Measurements from ENCODE around the gene ABLIM3.

The ABLIM3 gene

GRCh38 chr5:149282027-149282965, 141.0 kb downstream of the ABLIM3 start:
- no peak for DNase-seq (ENCODE audit: low read depth in 2 of 2)

DNA sequence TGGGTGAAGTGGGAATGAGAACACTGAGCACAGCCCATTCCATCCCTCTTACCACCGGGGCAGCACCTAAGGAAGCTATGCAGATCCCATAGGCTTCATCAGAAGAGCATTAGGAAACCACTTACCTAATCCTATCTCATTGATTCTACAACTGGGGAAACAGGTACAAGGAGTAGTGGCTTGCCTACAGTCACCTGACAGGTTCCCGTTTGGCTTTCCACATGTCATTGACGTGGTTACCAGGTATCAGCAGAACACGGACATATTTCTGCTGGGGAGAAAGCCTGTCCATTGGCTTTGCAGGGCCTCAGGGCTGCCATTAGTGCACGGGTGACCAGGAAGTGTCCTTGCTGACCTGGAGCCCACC, 141.7 kb downstream of the ABLIM3 start:
- DNase-seq (ENCODE audit: low read depth in 2 of 2): no peak

DNA sequence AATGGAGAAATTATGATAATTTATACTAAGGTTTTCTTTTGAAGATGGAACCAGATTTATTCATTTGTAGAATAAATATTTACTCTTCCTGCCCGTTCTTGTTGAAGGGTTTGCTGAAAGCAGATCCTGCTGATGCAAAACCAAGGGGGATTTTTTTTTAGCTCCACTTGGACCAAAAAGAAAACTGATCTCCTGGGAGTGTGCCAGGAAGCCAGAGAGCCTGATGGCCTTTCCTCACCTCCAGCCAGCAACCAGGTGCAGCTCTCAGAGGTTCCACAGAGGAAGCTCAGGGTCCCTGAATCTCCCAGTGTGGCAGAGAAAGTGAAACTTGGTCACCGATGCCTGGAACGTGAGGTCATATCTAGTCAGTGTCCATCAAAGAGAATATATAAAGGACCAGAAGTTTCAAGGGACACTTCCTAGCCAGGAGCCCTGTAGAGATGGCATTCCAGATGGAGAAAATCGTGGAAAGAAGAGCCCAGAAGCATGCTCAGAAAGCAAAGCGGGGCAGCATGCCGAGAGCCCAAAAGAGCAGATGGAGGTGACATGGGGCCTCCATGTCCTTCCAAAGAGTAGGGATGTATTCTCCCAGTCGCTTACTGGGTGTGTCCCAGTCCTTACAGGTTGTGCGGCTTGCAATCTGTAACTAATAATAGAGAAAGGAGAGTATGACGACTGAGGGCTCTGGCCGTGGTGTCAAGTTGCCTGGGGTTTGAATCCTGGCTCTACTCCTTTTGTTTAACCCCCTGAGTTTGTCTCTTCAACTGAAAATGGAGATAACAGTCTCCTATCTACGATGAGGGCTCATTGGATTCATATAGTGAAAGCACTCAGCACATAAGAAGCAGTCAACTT, 142.6 kb downstream of the ABLIM3 start:
- no peak for DNase-seq (ENCODE audit: low read depth in 2 of 2)

DNA sequence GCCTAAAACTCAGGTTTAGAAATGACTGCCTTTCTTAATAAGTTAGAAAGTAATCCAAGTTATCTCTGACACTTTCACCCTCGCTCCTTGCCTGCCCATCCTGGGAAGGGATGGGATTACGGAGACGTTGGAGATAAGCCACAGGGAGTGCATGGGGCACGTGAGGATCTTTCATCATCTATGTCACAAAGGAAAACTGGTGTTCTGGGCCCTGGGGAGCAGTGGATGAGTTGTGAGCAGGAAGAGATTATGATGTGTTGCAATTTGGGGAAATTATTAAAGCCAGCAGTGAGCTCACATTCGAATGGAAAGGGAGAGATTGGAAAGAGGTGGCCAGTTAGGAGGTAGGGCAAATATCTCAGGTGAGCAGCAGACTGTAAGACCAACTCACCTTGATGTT, 143.2 kb downstream of the ABLIM3 start:
- no peak for DNase-seq (ENCODE audit: low read depth in 2 of 2)

- no peak for DNase-seq (ENCODE audit: low read depth in 2 of 2)
These were observed 143.9 kb downstream of the ABLIM3 start for GRCh38 chr5:149285153-149285552.

- no peak for DNase-seq (ENCODE audit: low read depth in 2 of 2)
These were observed 147.1 kb downstream of the ABLIM3 start for GRCh38 chr5:149288436-149288835.

GRCh38 chr5:149289301-149289700, 148.0 kb downstream of the ABLIM3 start:
- DNase-seq (ENCODE audit: low read depth in 2 of 2): no peak

- DNase-seq (ENCODE audit: low read depth in 2 of 2): no peak
These were observed 153.9 kb downstream of the ABLIM3 start for GRCh38 chr5:149294872-149295829.

DNA sequence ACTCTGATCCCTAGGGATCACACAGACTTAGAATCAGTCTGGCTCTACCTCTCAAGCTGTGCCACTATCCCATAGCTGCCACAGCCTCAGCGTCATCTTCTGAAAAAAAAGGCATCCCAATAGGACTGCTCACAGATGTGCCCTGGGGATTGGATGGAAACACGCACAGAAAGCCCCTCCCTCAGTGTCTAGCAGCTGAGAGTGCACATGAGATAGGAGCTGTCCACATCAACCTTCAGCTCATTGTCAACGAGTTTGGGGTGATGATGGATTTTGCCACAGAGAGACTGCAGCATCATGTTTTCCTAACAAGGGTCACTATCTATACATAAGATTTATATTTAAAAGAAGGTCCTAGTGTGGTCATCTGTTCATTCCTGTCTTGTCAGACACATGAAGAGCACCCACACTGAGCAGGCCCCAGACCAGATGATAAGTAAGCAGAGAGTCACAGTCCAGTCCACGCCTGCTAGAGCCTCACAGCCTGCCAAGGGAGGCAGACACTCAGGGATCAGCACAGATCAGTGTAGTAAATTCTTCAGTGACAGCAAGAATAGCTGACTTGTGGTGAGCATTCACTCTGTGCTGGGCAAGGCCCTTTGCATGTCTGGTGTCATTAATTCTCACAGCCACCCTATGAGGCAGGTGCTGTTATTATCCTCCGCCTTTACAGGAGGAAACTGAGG, 156.2 kb downstream of the ABLIM3 start:
- DNase-seq (ENCODE audit: low read depth in 2 of 2): no peak

DNA sequence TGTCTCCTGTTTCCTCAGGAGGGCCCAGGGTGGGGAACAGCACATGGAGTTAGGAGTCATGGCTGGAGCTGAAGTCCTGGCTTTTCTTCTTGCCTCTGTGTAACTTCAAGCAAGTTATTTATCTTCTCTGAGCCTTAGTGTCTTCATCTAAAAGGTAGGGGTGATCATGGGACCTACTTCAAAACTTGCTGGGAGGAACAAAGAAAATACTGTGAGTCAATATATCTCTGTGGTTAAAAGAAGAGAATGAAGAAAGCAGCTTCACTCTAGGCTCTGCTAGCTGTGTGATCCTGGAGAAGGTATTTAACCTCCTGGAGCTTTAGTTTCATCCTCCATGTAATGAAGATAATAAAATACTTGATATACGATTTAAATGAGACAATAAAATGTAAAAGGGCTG, 156.9 kb downstream of the ABLIM3 start:
- no peak for DNase-seq (ENCODE audit: low read depth in 2 of 2)

DNA sequence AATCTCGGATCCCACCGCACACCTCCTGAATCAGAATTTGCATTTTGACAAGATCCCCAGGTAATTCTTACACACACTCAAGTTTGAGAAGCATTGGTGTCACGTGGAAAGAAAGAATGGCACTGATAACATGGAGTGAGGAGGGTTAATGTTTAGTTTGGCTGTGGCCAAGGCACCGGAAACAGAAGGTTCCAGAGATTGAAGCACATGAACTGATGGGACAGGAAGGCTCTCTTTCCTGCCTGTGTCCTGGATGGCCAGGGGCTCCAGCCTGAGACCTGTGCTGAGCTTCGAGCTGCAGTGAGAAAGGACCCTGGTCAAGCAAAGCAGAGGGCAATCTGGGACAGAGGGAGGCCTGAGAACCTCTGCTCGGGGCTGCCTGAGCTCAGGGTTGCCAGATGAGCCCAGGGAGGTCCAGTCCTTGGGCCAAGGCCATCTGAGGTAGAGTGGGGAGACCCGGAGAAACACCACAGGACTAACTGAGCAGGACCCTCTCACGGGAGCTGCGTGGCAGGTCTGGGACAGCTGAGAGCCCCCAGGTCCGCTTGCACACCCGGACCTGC, 157.6 kb downstream of the ABLIM3 start:
- DNase-seq (ENCODE audit: low read depth in 2 of 2): no peak

DNA sequence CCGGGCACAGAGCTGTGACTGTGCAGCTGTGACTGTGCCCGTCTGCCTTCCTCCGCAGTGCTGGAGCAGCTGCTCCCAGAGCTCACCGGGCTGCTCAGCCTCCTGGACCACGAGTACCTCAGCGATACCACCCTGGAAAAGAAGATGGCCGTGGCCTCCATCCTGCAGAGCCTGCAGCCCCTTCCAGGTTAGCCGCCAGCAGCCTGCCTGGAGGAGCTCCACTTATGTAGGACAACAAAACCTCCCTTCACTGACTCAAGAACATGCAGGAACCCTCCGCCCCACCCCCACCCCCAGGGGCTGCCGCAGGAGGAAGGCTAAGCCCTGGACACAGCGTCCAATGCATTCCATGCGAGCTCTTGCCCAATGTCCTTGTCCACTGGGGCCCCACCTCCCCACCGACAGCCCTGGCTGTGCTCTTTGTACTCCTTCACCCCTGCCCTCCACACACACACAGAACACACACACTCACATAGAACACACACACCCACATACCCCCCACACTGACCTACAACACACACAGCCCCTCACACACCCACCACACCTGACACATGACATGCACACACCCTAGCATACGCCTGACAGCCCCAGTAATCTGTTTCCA, 158.3 kb downstream of the ABLIM3 start:
- DNase-seq (ENCODE audit: low read depth in 2 of 2): no peak

GRCh38 chr5:149300441-149300840, 159.1 kb downstream of the ABLIM3 start:
- no peak for DNase-seq (ENCODE audit: low read depth in 2 of 2)

GRCh38 chr5:149301049-149301743, 159.9 kb downstream of the ABLIM3 start:
- no peak for DNase-seq (ENCODE audit: low read depth in 2 of 2)

DNA sequence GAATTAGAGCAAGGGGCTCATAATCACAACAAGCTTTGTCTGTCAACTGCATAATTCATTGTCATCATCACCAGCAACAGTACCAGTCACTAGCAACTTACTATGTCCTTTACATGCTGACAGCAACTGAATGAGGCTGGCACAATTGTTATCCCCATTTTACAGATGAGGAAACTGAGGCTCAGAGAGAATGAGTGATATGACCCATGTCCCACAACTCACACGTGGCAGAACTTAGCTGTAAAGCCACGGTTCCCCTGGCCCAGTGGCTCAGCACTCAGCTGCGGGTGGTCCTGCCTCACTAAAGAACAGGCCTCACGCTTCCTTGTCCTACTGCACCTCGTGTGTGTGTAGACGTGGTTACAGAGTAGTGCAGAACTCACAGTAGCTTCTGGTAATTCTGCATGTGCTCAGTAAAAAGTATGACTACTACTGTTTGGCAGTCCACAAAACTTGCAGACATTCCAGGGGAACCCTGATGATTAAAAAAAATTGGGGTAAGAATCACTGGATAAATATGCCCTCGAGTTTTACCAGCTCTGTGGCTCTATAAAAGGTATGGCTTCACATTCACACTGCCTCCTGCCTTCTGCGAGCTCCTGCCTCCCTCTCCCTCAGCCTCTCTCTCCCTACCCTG, 160.6 kb downstream of the ABLIM3 start:
- no peak for DNase-seq (ENCODE audit: low read depth in 2 of 2)

DNA sequence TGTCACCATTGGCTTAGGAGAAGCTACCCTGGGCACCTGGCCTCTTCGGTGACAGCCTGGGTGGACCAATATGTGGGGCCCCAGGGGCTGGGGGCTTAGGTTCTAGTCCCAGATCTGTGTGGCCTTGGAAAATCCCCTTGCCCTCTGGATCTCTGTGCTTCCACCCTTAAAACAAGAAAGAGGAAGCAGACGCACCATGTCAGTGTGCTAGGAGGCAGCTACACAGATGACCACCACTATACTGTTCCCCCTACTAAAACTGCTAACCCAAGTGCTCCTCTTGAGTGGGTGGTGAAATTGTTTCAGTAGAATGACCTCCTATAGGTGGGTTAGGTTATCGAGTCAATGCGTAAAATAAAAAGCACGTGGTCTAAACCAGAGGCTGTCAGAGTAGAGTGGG, 161.3 kb downstream of the ABLIM3 start:
- DNase-seq (ENCODE audit: low read depth in 2 of 2): no peak

GRCh38 chr5:149303210-149303609, 161.9 kb downstream of the ABLIM3 start:
- no peak for DNase-seq (ENCODE audit: low read depth in 2 of 2)

DNA sequence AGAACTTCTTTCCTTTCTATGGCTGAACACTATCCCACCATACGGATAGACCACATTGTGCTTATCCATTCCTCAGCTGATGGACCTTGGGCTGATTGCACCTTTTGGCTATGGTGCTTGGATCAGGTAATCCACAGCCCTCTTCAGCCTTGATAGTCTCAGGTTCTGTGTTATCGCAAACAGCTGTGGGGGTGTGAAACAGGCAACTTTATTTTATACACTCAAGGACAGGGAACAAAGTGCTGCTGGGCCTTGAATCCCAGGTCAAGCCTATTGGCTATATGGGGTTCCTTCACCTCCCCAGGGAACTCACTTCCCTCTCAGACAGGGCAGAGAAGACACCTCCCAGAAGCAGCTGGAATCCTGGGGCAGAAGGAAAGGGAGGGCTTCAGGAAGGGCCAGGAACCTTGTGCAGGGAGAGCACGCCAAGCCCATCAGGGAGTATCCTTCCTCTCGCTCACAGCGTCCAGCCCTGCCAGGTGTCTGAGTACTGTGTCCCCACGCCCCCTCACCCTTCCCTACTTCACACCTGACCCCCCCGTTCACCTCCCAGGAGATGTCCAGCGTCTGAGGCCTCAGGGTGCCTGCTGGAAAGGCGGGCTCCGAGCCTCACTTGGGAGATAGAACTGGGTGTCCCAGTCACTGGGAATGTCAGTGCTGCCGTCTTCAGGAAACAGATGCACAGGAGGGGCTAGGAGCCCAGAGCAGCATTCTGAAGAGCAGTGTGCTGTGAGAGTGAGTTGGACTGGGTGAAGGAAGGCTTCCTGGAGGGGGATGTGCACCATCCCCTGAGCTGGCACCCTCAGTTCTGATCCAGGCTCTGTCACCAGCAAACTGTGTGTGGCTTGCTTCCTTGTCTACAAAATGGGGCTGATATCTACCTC, 163.1 kb downstream of the ABLIM3 start:
- DNase-seq (ENCODE audit: low read depth in 2 of 2): no peak

Data from stimulated activated CD8-positive, alpha-beta memory T cell treated with anti-CD3 and anti-CD28 coated beads, Interleukin-15, amount 100 ng/mL, for 4 hours (primary cell).